ENCODE data around the gene ORC3. TPM values are rescaled to one million over a fixed set of nuclear protein-coding genes. Genes with fewer than 3 reads are reported as not detected.
A peak's percentile ranks its signal among the peaks of the same experiment; 100 is the strongest.
"Not testable (repeated sequence)": the region's sequence is repeated elsewhere in the genome, so short reads cannot be mapped to it uniquely, and the experiment has no call there.

The ORC3 gene
- total RNA-seq, 2 donors from 2014 or later = 8.2 to 14.8 TPM

DNA sequence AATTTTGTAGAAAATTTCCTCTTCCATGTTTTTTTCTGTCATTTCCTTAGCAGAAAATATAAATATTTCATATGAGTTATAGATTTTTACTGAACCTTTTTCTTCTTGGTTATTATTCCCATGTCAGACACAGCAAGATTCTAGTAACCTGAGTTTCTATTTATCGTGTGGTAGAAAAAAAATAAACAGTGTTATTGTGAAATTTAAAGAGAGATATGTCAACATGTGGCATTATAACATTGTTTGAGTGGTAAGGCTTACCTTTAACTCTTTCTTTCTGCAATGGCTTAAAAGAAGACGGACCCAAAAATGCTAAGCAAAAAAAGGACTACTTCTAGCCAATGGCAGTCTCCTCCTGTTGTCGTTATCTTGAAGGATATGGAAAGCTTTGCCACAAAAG, 18.9 kb downstream of the ORC3 start:
- ATAC-seq = no peak
- H3K4me3 ChIP-seq = no peak overlapping the region
- no peaks in the 10 kb centered on the region for H3K9me3 ChIP-seq
- no peaks in the 10 kb centered on the region for H3K27me3 ChIP-seq
- intact Hi-C loops (cut with DNase I) = loop anchor here (10.0 kb wide), 1 partner anchor 1176 kb away; no protein-coding TSS in a partner anchor
- WGBS, 2 donors = 63 to 84% methylated on average over 3 of the region's 3 CpGs
- H3K36me3 ChIP-seq (replicated peaks in 1 of 2; ENCODE audit: insufficient read depth in 1 of 2, low read depth in 2 of 2) = peaks cover 0 to 6% of the 10 kb centered on the region in 2 donors
- no peak overlapping the region for H3K27ac ChIP-seq
- TF ChIP-seq, protein P1, sequence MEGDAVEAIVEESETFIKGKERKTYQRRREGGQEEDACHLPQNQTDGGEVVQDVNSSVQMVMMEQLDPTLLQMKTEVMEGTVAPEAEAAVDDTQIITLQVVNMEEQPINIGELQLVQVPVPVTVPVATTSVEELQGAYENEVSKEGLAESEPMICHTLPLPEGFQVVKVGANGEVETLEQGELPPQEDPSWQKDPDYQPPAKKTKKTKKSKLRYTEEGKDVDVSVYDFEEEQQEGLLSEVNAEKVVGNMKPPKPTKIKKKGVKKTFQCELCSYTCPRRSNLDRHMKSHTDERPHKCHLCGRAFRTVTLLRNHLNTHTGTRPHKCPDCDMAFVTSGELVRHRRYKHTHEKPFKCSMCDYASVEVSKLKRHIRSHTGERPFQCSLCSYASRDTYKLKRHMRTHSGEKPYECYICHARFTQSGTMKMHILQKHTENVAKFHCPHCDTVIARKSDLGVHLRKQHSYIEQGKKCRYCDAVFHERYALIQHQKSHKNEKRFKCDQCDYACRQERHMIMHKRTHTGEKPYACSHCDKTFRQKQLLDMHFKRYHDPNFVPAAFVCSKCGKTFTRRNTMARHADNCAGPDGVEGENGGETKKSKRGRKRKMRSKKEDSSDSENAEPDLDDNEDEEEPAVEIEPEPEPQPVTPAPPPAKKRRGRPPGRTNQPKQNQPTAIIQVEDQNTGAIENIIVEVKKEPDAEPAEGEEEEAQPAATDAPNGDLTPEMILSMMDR (IDR thresholded peaks at IDR 0.05) = no peak
- H3K4me1 ChIP-seq = no peaks in the 10 kb centered on the region
- no peak for DNase-seq

DNA sequence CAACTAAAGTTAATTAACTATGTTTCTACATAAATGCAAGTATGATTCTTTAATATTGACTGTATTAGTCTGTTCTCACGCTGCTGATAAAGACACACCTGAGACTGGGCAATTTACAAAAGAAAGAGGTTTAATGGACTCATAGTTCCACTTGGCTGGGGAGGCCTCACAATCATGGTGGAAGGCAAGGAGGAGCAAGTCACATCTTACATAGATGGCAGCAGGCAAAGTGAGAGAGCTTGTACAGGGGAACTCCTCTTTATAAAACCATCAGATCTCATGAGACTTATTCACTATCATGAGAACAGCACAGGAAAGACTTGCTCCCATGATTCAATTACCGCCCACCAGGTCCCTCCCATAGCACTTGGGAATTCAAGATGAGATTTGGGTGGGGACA, 23.1 kb downstream of the ORC3 start:
- H3K27me3 ChIP-seq; intact Hi-C loops (cut with DNase I); H3K4me3 ChIP-seq; DNase-seq; H3K27ac ChIP-seq; H3K4me1 ChIP-seq; ATAC-seq; H3K9me3 ChIP-seq; H3K36me3 ChIP-seq (replicated peaks in 1 of 2; ENCODE audit: insufficient read depth in 1 of 2, low read depth in 2 of 2): not testable (repeated sequence)
- WGBS, 2 donors = 92 to 98% methylated on average over 2 of the region's 2 CpGs

DNA sequence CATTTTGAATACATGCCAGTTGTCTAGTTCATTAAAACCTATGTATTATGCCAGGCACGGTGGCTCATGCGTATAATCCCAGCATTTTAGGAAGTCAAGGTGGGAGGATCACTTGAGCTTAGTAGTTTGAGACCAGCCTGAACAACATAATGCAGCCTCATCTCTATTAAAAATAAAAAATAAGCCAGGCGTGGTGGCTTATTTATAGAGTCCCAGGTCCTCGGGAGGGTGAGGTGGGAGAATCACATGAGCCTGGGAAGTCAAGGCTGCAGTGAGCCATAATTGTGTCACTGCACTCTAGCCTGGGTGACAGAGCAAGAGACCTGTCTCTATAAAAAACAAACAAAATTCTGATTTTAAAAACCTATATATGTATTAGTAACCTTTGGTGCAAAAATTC, 27.5 kb downstream of the ORC3 start:
- 86 to 90% methylated on average over 4 of the region's 4 CpGs for WGBS, 2 donors

DNA sequence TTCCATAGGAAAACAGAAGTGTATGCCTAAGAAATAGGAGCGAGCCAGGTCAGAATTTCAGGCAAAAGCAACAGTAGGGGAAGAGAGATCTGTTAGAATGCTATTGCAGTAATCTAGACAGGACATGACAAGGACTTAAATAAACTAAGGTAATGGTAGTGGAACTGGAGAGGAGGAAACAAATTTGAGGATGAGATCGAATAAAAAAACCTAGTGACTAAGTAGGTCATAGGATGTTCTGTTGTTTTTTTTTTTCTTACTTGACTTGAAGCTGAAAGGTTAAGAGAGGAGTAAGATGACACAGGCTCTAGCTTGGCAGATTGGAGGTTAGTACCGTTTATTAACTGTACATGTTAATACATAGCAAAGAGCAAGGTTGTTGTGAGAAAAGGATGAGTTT, 28.6 kb downstream of the ORC3 start:
- intact Hi-C loops (cut with DNase I) = no loop called here
- no peaks in the 10 kb centered on the region for H3K27me3 ChIP-seq
- peaks cover 0 to 4% of the 10 kb centered on the region in 2 donors for H3K36me3 ChIP-seq (replicated peaks in 1 of 2; ENCODE audit: insufficient read depth in 1 of 2, low read depth in 2 of 2)
- DNase-seq (no peak), ATAC-seq (no peak)
- no peak for TF ChIP-seq POLR2A (IDR thresholded peaks at IDR 0.05)
- TF ChIP-seq, protein P1 (IDR thresholded peaks at IDR 0.05) = no peak
- H3K9me3 ChIP-seq = no peaks in the 10 kb centered on the region
- WGBS, 2 donors = 88 to 90% methylated on average over 3 of the region's 3 CpGs
- no peak overlapping the region for H3K27ac ChIP-seq
- no peak overlapping the region for H3K4me3 ChIP-seq
- no peaks in the 10 kb centered on the region for H3K4me1 ChIP-seq

More for the DNA sequence above, 27.5 kb downstream of the ORC3 start:
- TF ChIP-seq, protein P1 (IDR thresholded peaks at IDR 0.05) = no peak
- no peak for TF ChIP-seq POLR2A (IDR thresholded peaks at IDR 0.05)
- no peaks in the 10 kb centered on the region for H3K27me3 ChIP-seq
- ATAC-seq = no peak
- H3K27ac ChIP-seq = no peak overlapping the region
- no peak for DNase-seq
- H3K9me3 ChIP-seq = no peaks in the 10 kb centered on the region
- peaks cover 1 to 4% of the 10 kb centered on the region in 2 donors for H3K36me3 ChIP-seq (replicated peaks in 1 of 2; ENCODE audit: insufficient read depth in 1 of 2, low read depth in 2 of 2)
- no peaks in the 10 kb centered on the region for H3K4me1 ChIP-seq
- H3K4me3 ChIP-seq = no peak overlapping the region
- intact Hi-C loops (cut with DNase I) = no loop called here

DNA sequence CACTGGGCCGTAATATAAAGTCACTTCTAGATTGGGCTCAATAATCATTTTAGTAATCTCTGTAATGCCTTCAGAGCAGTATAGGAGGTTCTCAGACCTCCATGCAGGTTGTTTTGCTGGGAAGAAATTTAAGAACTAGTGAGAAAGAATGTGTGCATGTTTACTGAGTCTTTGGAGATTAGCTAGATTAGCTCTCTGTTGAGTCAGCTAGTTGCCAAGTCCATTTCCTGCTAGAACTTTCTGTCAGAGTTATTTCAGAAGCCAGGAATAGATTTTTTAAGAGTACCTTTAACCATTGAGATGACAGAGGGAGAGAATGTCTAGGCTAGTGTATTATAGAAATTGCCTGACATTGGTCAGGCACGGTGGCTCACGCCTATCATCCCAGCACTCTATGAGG, 33.3 kb downstream of the ORC3 start:
- WGBS, 2 donors = 92 to 97% methylated on average over 3 of the region's 3 CpGs
- DNase-seq (no peak), ATAC-seq (no peak)
- H3K4me1 ChIP-seq = no peaks in the 10 kb centered on the region
- no peaks in the 10 kb centered on the region for H3K27me3 ChIP-seq
- no peaks in the 10 kb centered on the region for H3K36me3 ChIP-seq (replicated peaks in 1 of 2; ENCODE audit: insufficient read depth in 1 of 2, low read depth in 2 of 2)
- H3K27ac ChIP-seq = peak overlapping the region in 1 of 4 donors; percentile 32
- TF ChIP-seq POLR2A (IDR thresholded peaks at IDR 0.05) = no peak
- no peaks in the 10 kb centered on the region for H3K9me3 ChIP-seq
- intact Hi-C loops (cut with DNase I) = no loop called here
- no peak overlapping the region for H3K4me3 ChIP-seq

DNA sequence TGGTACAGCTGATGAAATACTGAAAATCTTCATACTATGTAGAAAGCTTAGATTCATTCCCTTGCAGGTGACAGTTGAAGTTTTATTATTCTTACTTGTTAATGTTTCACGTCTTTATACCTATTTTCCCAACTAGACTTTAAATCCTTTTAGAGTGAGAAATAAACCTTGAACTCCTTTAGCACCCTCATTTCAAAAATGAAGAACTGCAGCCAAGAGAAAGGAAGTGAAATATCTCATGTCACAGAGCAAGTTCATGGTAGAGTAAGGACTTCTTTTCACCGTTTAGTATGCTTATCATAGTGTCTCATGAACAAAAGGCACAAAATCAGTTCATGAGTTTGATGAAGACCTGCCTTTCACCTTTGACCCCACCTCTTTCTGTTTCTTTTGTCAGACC, 38.5 kb downstream of the ORC3 start:
- Histone ChIP-seq H3K27ac (no peak overlapping the region), H3K27me3 (no peaks in the 10 kb centered on the region), H3K4me1 (no peaks in the 10 kb centered on the region), H3K4me3 (no peak overlapping the region), H3K36me3 (replicated peaks in 1 of 2; ENCODE audit: insufficient read depth in 1 of 2, low read depth in 2 of 2) (no peaks in the 10 kb centered on the region), H3K9me3 (no peaks in the 10 kb centered on the region)
- ATAC-seq (no peak), DNase-seq (no peak)
- TF ChIP-seq, protein P1 (IDR thresholded peaks at IDR 0.05) = no peak
- TF ChIP-seq POLR2A (IDR thresholded peaks at IDR 0.05) = no peak
- WGBS, 2 donors = 73 to 79% methylated on average over 2 of the region's 2 CpGs
- intact Hi-C loops (cut with DNase I) = no loop called here

All from body of pancreas (tissue), 4 donors.